Upper lobe of left lung (tissue), 4 donors: ENCODE measurements around the gene CMYA5.
"Not testable (repeated sequence)": the region's sequence is repeated elsewhere in the genome, so short reads cannot be mapped to it uniquely, and the experiment has no call there.

Experiments used
- CTCF ChIP-seq, 6 experiments: fragments of 450-650 bp in 4 of 6; fragments of 200-600 bp in 2 of 6; sonication (generic) in 2 of 6; IDR thresholded peaks; one replicate each; pipeline ENCODE4 v1.5.1; 2016 to 2019; ENCODE audit warnings: antibody characterized with exemption in 6 of 6
- EP300 ChIP-seq, 4 donors: sonication (generic); formaldehyde crosslinking; IDR thresholded peaks; one replicate each; pipeline ENCODE4 v1.5.1; 2017; ENCODE audit warnings: antibody characterized with exemption in 4 of 4, control low read depth in 2 of 4
- POLR2A ChIP-seq, 4 donors: fragments of 450-650 bp; IDR thresholded peaks; one replicate each; pipeline ENCODE4 v1.5.1; 2016 to 2017; ENCODE audit warnings: antibody characterized with exemption in 4 of 4, mild to moderate bottlenecking in 2 of 4
- POLR2AphosphoS5 ChIP-seq, 2 donors: sonication (generic); formaldehyde crosslinking; IDR thresholded peaks; one replicate each; pipeline ENCODE4 v1.5.1; 2017; ENCODE audit warnings: antibody characterized with exemption in 2 of 2

- not testable (repeated sequence) for TF ChIP-seq CTCF, POLR2A, POLR2AphosphoS5, EP300 (IDR thresholded peaks at IDR 0.05)
These were observed 13.3 kb upstream of the CMYA5 start for GRCh38 chr5:79676354-79676753.
